D721Med (cell line): Measurements from ENCODE around the gene PIK3R2.

Experiments
- DNase-seq: peaks from one replicate; pipeline ENCODE4 v3.0.0; 2011; ENCODE audit warnings: low spot score; ENCODE audit not compliant: insufficient read length
- FAIRE-seq: peaks from 2 replicates; lab custom pipeline; 2011; peaks lifted over from hg19 to GRCh38; lab: Jason Lieb, UNC
- TF ChIP-seq, protein P1 (sequence below): IDR thresholded peaks from 2 replicates; pipeline ENCODE4 v1.5.1; 2012; ENCODE audit warnings: mild to moderate bottlenecking, control low read depth; ENCODE audit not compliant: insufficient read depth; ENCODE audit errors: missing control alignments

The PIK3R2 gene

GRCh38 chr19:18110609-18111232 lies 42.2 kb upstream of the PIK3R2 start:
- FAIRE-seq (no peak), DNase-seq (no peak)
- TF ChIP-seq, protein P1, sequence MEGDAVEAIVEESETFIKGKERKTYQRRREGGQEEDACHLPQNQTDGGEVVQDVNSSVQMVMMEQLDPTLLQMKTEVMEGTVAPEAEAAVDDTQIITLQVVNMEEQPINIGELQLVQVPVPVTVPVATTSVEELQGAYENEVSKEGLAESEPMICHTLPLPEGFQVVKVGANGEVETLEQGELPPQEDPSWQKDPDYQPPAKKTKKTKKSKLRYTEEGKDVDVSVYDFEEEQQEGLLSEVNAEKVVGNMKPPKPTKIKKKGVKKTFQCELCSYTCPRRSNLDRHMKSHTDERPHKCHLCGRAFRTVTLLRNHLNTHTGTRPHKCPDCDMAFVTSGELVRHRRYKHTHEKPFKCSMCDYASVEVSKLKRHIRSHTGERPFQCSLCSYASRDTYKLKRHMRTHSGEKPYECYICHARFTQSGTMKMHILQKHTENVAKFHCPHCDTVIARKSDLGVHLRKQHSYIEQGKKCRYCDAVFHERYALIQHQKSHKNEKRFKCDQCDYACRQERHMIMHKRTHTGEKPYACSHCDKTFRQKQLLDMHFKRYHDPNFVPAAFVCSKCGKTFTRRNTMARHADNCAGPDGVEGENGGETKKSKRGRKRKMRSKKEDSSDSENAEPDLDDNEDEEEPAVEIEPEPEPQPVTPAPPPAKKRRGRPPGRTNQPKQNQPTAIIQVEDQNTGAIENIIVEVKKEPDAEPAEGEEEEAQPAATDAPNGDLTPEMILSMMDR = no peak

DNA sequence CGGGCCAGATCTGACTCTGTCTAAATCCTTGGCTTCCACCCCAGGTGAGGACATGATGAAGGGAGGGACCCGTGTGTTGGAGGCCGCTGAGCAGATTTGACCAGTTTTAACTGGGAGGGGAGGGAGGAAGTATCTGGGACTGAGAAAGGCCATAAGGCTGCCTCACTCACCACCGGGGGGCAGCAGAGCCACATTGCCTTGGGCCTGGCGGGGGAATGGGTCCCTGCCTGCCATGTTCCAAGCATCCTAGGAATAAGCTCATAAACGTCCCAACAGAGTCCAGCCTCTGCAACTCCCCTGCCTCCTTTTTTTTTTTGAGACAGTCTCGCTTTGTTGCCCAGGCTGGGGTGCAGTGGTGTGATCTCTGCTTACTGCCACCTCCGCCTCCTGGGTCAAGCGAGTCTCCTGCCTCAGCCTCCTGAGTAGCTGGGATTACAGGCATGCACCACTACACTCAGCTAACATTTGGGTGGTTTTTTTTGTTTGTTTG lies 39.9 kb upstream of the PIK3R2 start:
- DNase-seq = peak; percentile 74
- no peak for FAIRE-seq
- TF ChIP-seq, protein P1 = peak; percentile 90

DNA sequence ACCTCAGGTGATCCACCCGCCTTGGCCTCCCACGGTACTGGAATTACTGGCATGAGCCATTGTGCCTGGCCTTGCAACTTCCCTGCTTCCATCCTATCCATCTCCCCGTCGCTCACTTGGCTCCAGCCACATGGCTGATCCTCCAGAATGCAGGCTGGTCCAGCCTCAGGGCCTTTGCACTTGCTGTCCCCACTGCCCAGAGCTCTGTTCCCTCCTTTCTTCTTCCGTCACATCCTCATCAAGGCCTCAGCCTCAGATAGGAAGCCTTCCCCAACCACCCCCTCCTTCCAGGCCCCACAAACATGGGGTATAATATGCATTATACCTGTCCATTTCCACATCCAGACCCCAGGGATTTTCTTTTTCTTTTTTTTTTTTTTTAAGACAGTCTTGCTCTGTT lies 39.1 kb upstream of the PIK3R2 start:
- FAIRE-seq (no peak), DNase-seq (no peak)
- TF ChIP-seq, protein P1 = no peak

- no peak for FAIRE-seq
- DNase-seq = no peak
- TF ChIP-seq, protein P1 = no peak
These were observed 38.5 kb upstream of the PIK3R2 start for GRCh38 chr19:18114483-18114882.

DNA sequence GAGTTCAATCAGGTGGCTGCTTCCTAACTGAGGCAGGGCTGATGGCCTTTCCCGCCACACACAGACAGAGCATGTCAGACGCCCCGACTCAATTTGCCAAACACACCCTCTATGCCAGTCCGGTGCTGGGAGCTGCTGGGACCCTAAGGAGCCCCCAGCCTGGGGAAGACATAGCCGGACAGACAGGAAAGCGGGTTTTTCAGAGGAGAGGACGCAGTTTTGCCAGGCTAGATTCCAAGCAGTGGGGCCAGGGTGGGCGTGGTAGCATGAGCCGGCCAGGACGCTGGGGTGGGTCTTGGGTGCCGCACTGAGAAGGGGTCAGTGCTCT lies 35.6 kb upstream of the PIK3R2 start:
- DNase-seq (no peak), FAIRE-seq (no peak)
- TF ChIP-seq, protein P1 = no peak

- TF ChIP-seq, protein P1 = no peak
- FAIRE-seq = no peak
- peak; percentile 96 for DNase-seq
These were observed 35.1 kb upstream of the PIK3R2 start for GRCh38 chr19:18117692-18118378.
